Measurements from ENCODE around the gene MTRF1L. TPM values are rescaled to one million over a fixed set of nuclear protein-coding genes. Genes with fewer than 3 reads are reported as not detected.
"Not testable (repeated sequence)": the region's sequence is repeated elsewhere in the genome, so short reads cannot be mapped to it uniquely, and the experiment has no call there.

MTRF1L gene
- total RNA-seq, 4 donors from 2014 or later = 18.0 to 30.9 (median 22.5) TPM

- ATAC-seq (ENCODE audit: low FRiP score) (no peak), DNase-seq (ENCODE audit: low spot score) (no peak)
- TF ChIP-seq, protein P1, sequence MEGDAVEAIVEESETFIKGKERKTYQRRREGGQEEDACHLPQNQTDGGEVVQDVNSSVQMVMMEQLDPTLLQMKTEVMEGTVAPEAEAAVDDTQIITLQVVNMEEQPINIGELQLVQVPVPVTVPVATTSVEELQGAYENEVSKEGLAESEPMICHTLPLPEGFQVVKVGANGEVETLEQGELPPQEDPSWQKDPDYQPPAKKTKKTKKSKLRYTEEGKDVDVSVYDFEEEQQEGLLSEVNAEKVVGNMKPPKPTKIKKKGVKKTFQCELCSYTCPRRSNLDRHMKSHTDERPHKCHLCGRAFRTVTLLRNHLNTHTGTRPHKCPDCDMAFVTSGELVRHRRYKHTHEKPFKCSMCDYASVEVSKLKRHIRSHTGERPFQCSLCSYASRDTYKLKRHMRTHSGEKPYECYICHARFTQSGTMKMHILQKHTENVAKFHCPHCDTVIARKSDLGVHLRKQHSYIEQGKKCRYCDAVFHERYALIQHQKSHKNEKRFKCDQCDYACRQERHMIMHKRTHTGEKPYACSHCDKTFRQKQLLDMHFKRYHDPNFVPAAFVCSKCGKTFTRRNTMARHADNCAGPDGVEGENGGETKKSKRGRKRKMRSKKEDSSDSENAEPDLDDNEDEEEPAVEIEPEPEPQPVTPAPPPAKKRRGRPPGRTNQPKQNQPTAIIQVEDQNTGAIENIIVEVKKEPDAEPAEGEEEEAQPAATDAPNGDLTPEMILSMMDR (IDR thresholded peaks at IDR 0.05) = no peak
Observed at GRCh38 chr6:152993431-152993830, 9.1 kb downstream of the MTRF1L start.

GRCh38 chr6:152986978-152987377 is 15.5 kb downstream of the MTRF1L start:
- ATAC-seq (ENCODE audit: low FRiP score) (no peak), DNase-seq (ENCODE audit: low spot score) (no peak)
- TF ChIP-seq, protein P1 (IDR thresholded peaks at IDR 0.05) = no peak

- not testable (repeated sequence) for ATAC-seq (ENCODE audit: low FRiP score); DNase-seq (ENCODE audit: low spot score)
Observed at GRCh38 chr6:152985300-152985699, 17.2 kb downstream of the MTRF1L start.

DNA sequence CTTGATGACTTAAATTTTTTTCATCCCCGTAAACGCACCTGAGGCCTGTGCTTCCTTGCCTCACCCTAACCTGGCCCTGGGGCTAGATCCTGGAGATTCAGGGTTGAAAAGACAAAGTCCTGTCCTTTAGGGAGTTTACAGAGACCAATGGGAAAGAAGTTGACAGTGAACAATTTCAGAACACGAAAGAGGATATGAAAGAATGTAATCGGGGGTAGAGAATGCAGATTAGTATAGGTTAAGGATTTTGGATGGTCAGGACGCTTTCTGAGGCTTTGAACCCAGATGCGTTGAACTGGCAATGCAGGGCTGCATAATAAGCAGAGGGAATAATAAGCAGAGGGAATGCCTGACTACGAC is 18.0 kb downstream of the MTRF1L start:
- TF ChIP-seq, protein P1 (IDR thresholded peaks at IDR 0.05) = no peak
- DNase-seq (ENCODE audit: low spot score) = no peak
- peak; percentile 1 for ATAC-seq (ENCODE audit: low FRiP score)

GRCh38 chr6:152983637-152984512 is 18.6 kb downstream of the MTRF1L start:
- DNase-seq (ENCODE audit: low spot score) (peak; percentile 93), ATAC-seq (ENCODE audit: low FRiP score) (peak; percentile 82)
- TF ChIP-seq, protein P1 (IDR thresholded peaks at IDR 0.05) = no peak

DNA sequence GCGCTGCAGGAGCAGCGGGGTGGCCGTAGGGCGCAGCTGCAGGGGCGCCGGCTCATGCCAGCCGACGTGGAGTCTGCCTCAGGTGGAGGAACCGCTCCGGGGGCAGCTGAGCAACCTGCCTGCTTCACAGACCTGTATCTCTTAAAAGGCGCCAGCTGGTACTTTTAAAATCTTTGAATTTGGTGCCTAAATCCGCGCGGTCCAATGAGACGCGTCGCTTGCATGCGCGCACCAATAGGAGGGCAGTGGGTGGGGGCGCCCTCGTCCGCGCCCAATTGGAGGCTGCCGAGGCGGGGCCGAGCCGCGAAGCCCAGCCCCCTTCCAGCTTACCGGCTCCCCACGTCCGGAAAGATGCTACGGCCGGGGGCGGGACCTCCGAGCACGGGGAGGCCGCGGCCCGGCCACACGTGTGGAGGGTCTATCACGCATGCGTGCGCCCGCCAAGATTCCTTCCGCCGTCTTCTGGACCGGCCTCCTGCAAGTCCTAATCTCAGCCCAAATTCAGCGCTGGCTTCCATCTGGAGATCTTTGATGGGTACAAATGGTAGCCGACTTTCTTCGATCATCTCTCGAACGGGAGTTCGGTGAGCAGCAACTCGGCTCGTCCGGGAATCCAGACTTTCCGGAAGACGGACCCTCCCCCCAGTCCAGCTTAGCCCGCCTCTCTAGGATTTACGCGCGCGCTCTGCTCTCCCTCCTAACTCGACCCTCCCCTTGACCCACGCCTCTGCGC is 19.4 kb downstream of the MTRF1L start, which contains the start of gene FBXO5:
Gene FBXO5 (minus strand): TSS at position 138 of the 733 bp plus-strand sequence. CDS start 82 bp downstream, at position 56.
- TF ChIP-seq, protein P1 (IDR thresholded peaks at IDR 0.05) = no peak
- ATAC-seq (ENCODE audit: low FRiP score) (peak; percentile 96), DNase-seq (ENCODE audit: low spot score) (peak; percentile 80)

Data from omental fat pad (tissue), 4 donors.